Hepatocyte (in vitro differentiated cells): ENCODE data around the gene KCNK15. TPM values are rescaled to one million over a fixed set of nuclear protein-coding genes. Genes with fewer than 3 reads are reported as not detected.

Experiments used
- DNase-seq: peaks from one replicate; pipeline ENCODE4 v3.0.0-alpha.2; 2016; ENCODE audit warnings: low spot score
- H2AFZ ChIP-seq: fragments of 200-600 bp; sonication (generic); 2 replicates; pipeline ENCODE4 v1.6.0; 2016; ENCODE audit warnings: antibody characterized with exemption, mild to moderate bottlenecking
- H3K27ac ChIP-seq: fragments of 200-600 bp; sonication (generic); 2 replicates; pipeline ENCODE4 v1.5.1; 2016; ENCODE audit warnings: mild to moderate bottlenecking
- H3K27me3 ChIP-seq: fragments of 200-600 bp; sonication (generic); 2 replicates; pipeline ENCODE4 v1.6.1; 2016
- H3K36me3 ChIP-seq: fragments of 200-600 bp; sonication (generic); replicated peaks from 2 replicates; pipeline ENCODE4 v1.5.1; 2016; ENCODE audit warnings: low read depth; ENCODE audit not compliant: insufficient read depth
- H3K4me1 ChIP-seq: fragments of 200-600 bp; sonication (generic); 2 replicates; pipeline ENCODE4 v1.5.1; 2016; ENCODE audit warnings: mild to moderate bottlenecking, moderate library complexity; ENCODE audit not compliant: insufficient read depth
- H3K4me2 ChIP-seq: fragments of 200-600 bp; sonication (generic); 2 replicates; pipeline ENCODE4 v1.6.0; 2016
- H3K4me3 ChIP-seq: fragments of 200-600 bp; sonication (generic); 2 replicates; pipeline ENCODE4 v1.5.1; 2016; ENCODE audit warnings: mild to moderate bottlenecking
- H3K79me2 ChIP-seq: fragments of 200-600 bp; sonication (generic); 2 replicates; pipeline ENCODE4 v1.6.0; 2017; ENCODE audit warnings: mild to moderate bottlenecking
- H3K9me2 ChIP-seq: fragments of 200-600 bp; sonication (generic); replicated peaks from 2 replicates; pipeline ENCODE4 v1.6.0; 2017; ENCODE audit warnings: mild to moderate bottlenecking; ENCODE audit not compliant: insufficient read depth
- H3K9me3 ChIP-seq: fragments of 200-600 bp; sonication (generic); 2 replicates; pipeline ENCODE4 v1.5.1; 2016; ENCODE audit warnings: low read depth, mild to moderate bottlenecking
- H4K20me1 ChIP-seq: fragments of 200-600 bp; sonication (generic); 2 replicates; pipeline ENCODE4 v1.6.0; 2016; ENCODE audit warnings: mild to moderate bottlenecking; ENCODE audit not compliant: insufficient read depth, poor library complexity, severe bottlenecking
- CTCF ChIP-seq: fragments of 200-600 bp; sonication (generic); IDR thresholded peaks from 2 replicates; pipeline ENCODE4 v1.5.1; 2016; ENCODE audit warnings: antibody characterized with exemption, mild to moderate bottlenecking; ENCODE audit not compliant: poor library complexity
- EZH2 ChIP-seq: fragments of 200-600 bp; sonication (generic); IDR thresholded peaks from 2 replicates; pipeline ENCODE4 v1.6.1; 2016; ENCODE audit warnings: antibody characterized with exemption, mild to moderate bottlenecking, borderline replicate concordance
- EZH2phosphoT487 ChIP-seq: fragments of 200-600 bp; sonication (generic); IDR thresholded peaks from one replicate; pipeline ENCODE4 v1.6.1; 2018; ENCODE audit warnings: antibody characterized with exemption, mild to moderate bottlenecking, low read depth, moderate library complexity; ENCODE audit not compliant: unreplicated experiment, severe bottlenecking
- WGBS: methylation state at CpG from one replicate; pipeline ENCODE4 v1.1.6; 2016; ENCODE audit warnings: low lambda C conversion rate; ENCODE audit errors: missing lambda C conversion rate; 5-methylcytosine and 5-hydroxymethylcytosine counted together
- polyA plus RNA-seq: library from polyadenylated mRNA; unstranded; fragments of >200 nt; fragmentation: Nextera tagmentation; extraction: Ambion mirVana; gene quantifications from 2 replicates; pipeline ENCODE4 v1.2.1, GENCODE V29; 2016
- total RNA-seq: library from RNA; depleted of rRNA; stranded (reverse); fragments of >200 nt; gene quantifications from 2 replicates; pipeline ENCODE4 v1.2.3, GENCODE V29; 2014

Gene KCNK15
- total and polyA plus RNA-seq, 2 experiments from 2014 or later: 1.7 to 4.3 TPM

- Histone ChIP-seq H3K9me2 (no peaks in the 10 kb centered on the region), H3K4me1 (no peaks in the 10 kb centered on the region), H4K20me1 (no peaks in the 10 kb centered on the region), H3K4me3 (no peak overlapping the region), H2AFZ (no peak overlapping the region), H3K9me3 (no peaks in the 10 kb centered on the region), H3K36me3 (no peaks in the 10 kb centered on the region), H3K27ac (no peak overlapping the region), H3K79me2 (no peaks in the 10 kb centered on the region), H3K4me2 (no peak overlapping the region), H3K27me3 (no peaks in the 10 kb centered on the region)
- 67% methylated on average over 1 of the region's 1 CpG for WGBS
- no peak for DNase-seq
- no peak for TF ChIP-seq CTCF
- no peak for TF ChIP-seq EZH2phosphoT487
- no peak for TF ChIP-seq EZH2
These were observed 39.0 kb downstream of the KCNK15 start for GRCh38 chr20:44784688-44785087.

- Histone ChIP-seq H3K4me3 (no peak overlapping the region), H3K27ac (no peak overlapping the region), H3K27me3 (no peaks in the 10 kb centered on the region), H3K4me1 (no peaks in the 10 kb centered on the region), H3K9me2 (no peaks in the 10 kb centered on the region), H3K79me2 (no peaks in the 10 kb centered on the region), H2AFZ (no peak overlapping the region), H4K20me1 (no peaks in the 10 kb centered on the region), H3K9me3 (no peaks in the 10 kb centered on the region), H3K36me3 (no peaks in the 10 kb centered on the region), H3K4me2 (no peak overlapping the region)
- DNase-seq: no peak
- TF ChIP-seq EZH2 (no peak), CTCF (no peak), EZH2phosphoT487 (no peak)
- WGBS: 41% methylated on average over 1 of the region's 1 CpG
These were observed 40.1 kb downstream of the KCNK15 start for GRCh38 chr20:44785768-44786167.

- no peaks in the 10 kb centered on the region for H4K20me1 ChIP-seq
- 92% methylated on average over 7 of the region's 7 CpGs for WGBS
- TF ChIP-seq EZH2 (no peak), EZH2phosphoT487 (no peak), CTCF (no peak)
- no peaks in the 10 kb centered on the region for H3K79me2 ChIP-seq
- H3K4me1 ChIP-seq: no peaks in the 10 kb centered on the region
- H3K27me3 ChIP-seq: no peaks in the 10 kb centered on the region
- H3K27ac ChIP-seq: no peak overlapping the region
- H3K36me3 ChIP-seq: no peaks in the 10 kb centered on the region
- H3K9me2 ChIP-seq: no peaks in the 10 kb centered on the region
- no peak for DNase-seq
- H2AFZ ChIP-seq: no peak overlapping the region
- H3K9me3 ChIP-seq: no peaks in the 10 kb centered on the region
- H3K4me3 ChIP-seq: no peak overlapping the region
- no peak overlapping the region for H3K4me2 ChIP-seq
These were observed 41.6 kb downstream of the KCNK15 start for GRCh38 chr20:44787299-44787698.

GRCh38 chr20:44788706-44789456 lies 43.2 kb downstream of the KCNK15 start:
- no peak for TF ChIP-seq EZH2
- TF ChIP-seq EZH2phosphoT487: no peak
- no peak for TF ChIP-seq CTCF
- Histone ChIP-seq H2AFZ (no peak overlapping the region), H3K27ac (no peak overlapping the region), H3K36me3 (no peaks in the 10 kb centered on the region), H3K9me2 (no peaks in the 10 kb centered on the region), H3K4me1 (no peaks in the 10 kb centered on the region), H3K4me2 (no peak overlapping the region), H3K4me3 (no peak overlapping the region), H4K20me1 (no peaks in the 10 kb centered on the region), H3K27me3 (no peaks in the 10 kb centered on the region), H3K79me2 (no peaks in the 10 kb centered on the region), H3K9me3 (no peaks in the 10 kb centered on the region)
- DNase-seq: no peak
- 77% methylated on average over 10 of the region's 10 CpGs for WGBS
